Fibroblast of lung (primary cell): ENCODE data around the gene OR52J3. TPM values are rescaled to one million over a fixed set of nuclear protein-coding genes. Genes with fewer than 3 reads are reported as not detected.
A peak's percentile ranks its signal among the peaks of the same experiment; 100 is the strongest.

ENCODE experiments used
- DNase-seq, 2 donors: peaks; one replicate each; pipeline versions ENCODE4 v3.0.0 to v3.0.0-alpha.2; 2010; ENCODE audit warnings: low read depth in 2 of 2
- H2AFZ ChIP-seq: 2 replicates; pipeline ENCODE4 v1.5.1; 2012; ENCODE audit warnings: low read length, control low read depth, inconsistent platforms
- H3K27ac ChIP-seq: 2 replicates; pipeline ENCODE4 v1.5.1; 2011; ENCODE audit warnings: low read length, control low read depth; ENCODE audit not compliant: insufficient read depth
- H3K27me3 ChIP-seq: 2 replicates; pipeline ENCODE4 v1.5.1; 2011; ENCODE audit warnings: mild to moderate bottlenecking, low read length; ENCODE audit not compliant: control insufficient read depth, insufficient read depth
- H3K36me3 ChIP-seq: 2 replicates; pipeline ENCODE4 v1.5.1; 2011; ENCODE audit warnings: low read length; ENCODE audit not compliant: control insufficient read depth, insufficient read depth
- H3K4me1 ChIP-seq: 2 replicates; pipeline ENCODE4 v1.5.1; 2011; ENCODE audit warnings: low read length; ENCODE audit not compliant: control insufficient read depth, insufficient read depth; ENCODE audit errors: extremely low read depth
- H3K4me2 ChIP-seq: 2 replicates; pipeline ENCODE4 v1.5.1; 2011; ENCODE audit warnings: low read length, control low read depth; ENCODE audit not compliant: insufficient read depth; ENCODE audit errors: extremely low read depth
- H3K4me3 ChIP-seq, 4 experiments: fragments of 200-600 bp in 1 of 4; sonication (generic) in 1 of 4; replicated peaks in 1 of 4; 2 replicates each; pipeline ENCODE4 v1.5.1; 2011 to 2016; ENCODE audit warnings: low read length in 4 of 4, low read depth in 3 of 4, mild to moderate bottlenecking in 3 of 4, control low read depth in 2 of 4, inconsistent platforms in 1 of 4, mixed read lengths in 1 of 4; ENCODE audit not compliant: insufficient read depth in 1 of 4; ENCODE audit errors: control extremely low read depth in 1 of 4
- H3K79me2 ChIP-seq: 2 replicates; pipeline ENCODE4 v1.5.1; 2012; ENCODE audit warnings: mild to moderate bottlenecking, low read length, inconsistent platforms; ENCODE audit not compliant: control insufficient read depth, insufficient read depth
- H3K9ac ChIP-seq: 2 replicates; pipeline ENCODE4 v1.5.1; 2011; ENCODE audit warnings: mild to moderate bottlenecking, low read length, control low read depth; ENCODE audit not compliant: insufficient read depth
- H3K9me3 ChIP-seq: 2 replicates; pipeline ENCODE4 v1.5.1; 2012; ENCODE audit warnings: low read depth, low read length; ENCODE audit not compliant: control insufficient read depth, insufficient read depth
- H4K20me1 ChIP-seq: 2 replicates; pipeline ENCODE4 v1.5.1; 2011; ENCODE audit warnings: low read length; ENCODE audit not compliant: control insufficient read depth, insufficient read depth; ENCODE audit errors: extremely low read depth
- CTCF ChIP-seq, 2 donors: IDR thresholded peaks in 1 of 2; conservative IDR thresholded peaks in 1 of 2; 1 replicate in 1 of 2; 2 replicates in 1 of 2; pipeline ENCODE4 v1.5.1; 2011 to 2012; ENCODE audit warnings: low read length in 2 of 2, control low read depth in 1 of 2, inconsistent platforms in 1 of 2, low read depth in 1 of 2, mild to moderate bottlenecking in 1 of 2
- EZH2 ChIP-seq: IDR thresholded peaks from 2 replicates; pipeline ENCODE4 v1.5.1; 2012; ENCODE audit warnings: low read length, control low read depth, mild to moderate bottlenecking; ENCODE audit errors: missing control alignments
- polyA minus RNA-seq: library from RNA; depleted of rRNA, polyadenylated mRNA; stranded (reverse); fragments of >200 nt; gene quantifications from 2 replicates; pipeline ENCODE4 v1.2.3, GENCODE V29; 2011; ENCODE audit warnings: low replicate concordance
- polyA plus RNA-seq, 2 donors: library from polyadenylated mRNA; depleted of rRNA in 1 of 2; stranded (reverse) in 1 of 2; unstranded in 1 of 2; fragments of >200 nt; gene quantifications; 2 replicates each; pipeline ENCODE4 v1.2.1, GENCODE V29; 2011 to 2012; ENCODE audit warnings: missing spikeins in 1 of 2
- total RNA-seq: library from RNA; depleted of rRNA; stranded (reverse); fragments of >200 nt; gene quantifications from 2 replicates; pipeline ENCODE4 v1.2.1, GENCODE V29; 2014

OR52J3 gene
- total RNA-seq = not detected in 2 replicates
- polyA plus RNA-seq = not detected in 2 replicates
- polyA plus RNA-seq (2012) = not detected in 2 replicates
- polyA minus RNA-seq = not detected in 2 replicates

- no peaks in the 10 kb centered on the region for H3K27me3 ChIP-seq
- H3K36me3 ChIP-seq = no peaks in the 10 kb centered on the region
- H3K9me3 ChIP-seq = no peaks in the 10 kb centered on the region
- no peaks in the 10 kb centered on the region for H4K20me1 ChIP-seq
- H3K79me2 ChIP-seq = no peaks in the 10 kb centered on the region
- H3K4me1 ChIP-seq = no peaks in the 10 kb centered on the region
- H3K27ac ChIP-seq = no peak within 1 kb of the TSS
- no peak for TF ChIP-seq EZH2
- H3K9ac ChIP-seq = no peak within 1 kb of the TSS
- H3K4me3 ChIP-seq = no peak within 1 kb of the TSS
- no peak for DNase-seq
- no peak within 1 kb of the TSS for H2AFZ ChIP-seq
- no peak within 1 kb of the TSS for H3K4me2 ChIP-seq
These were observed at the start of gene OR52J3 for GRCh38 chr11:5046226-5046625. TSS of gene OR52J3 (plus strand) at chr11:5046526. CDS start at chr11:5046526, 0 bp downstream.

- DNase-seq = peak; percentile 41 to 57
- Histone ChIP-seq H3K4me1 (no peaks in the 10 kb centered on the region), H3K27ac (no peak overlapping the region), H4K20me1 (no peaks in the 10 kb centered on the region), H2AFZ (no peak overlapping the region), H3K4me2 (no peak overlapping the region), H3K27me3 (no peaks in the 10 kb centered on the region), H3K79me2 (no peaks in the 10 kb centered on the region), H3K4me3 (no peak overlapping the region), H3K9me3 (no peaks in the 10 kb centered on the region), H3K9ac (no peak overlapping the region), H3K36me3 (no peaks in the 10 kb centered on the region)
- no peak for TF ChIP-seq EZH2
- TF ChIP-seq CTCF (conservative IDR thresholded peaks at IDR 0.05 in 1 of 2, IDR thresholded peaks at IDR 0.05 in 1 of 2; ENCODE audit: low read depth in 1 of 2, low read length in 2 of 2) = peak; percentile 53 to 79
These were observed 41.7 kb upstream of the OR52J3 start for GRCh38 chr11:5004424-5005274.

DNA sequence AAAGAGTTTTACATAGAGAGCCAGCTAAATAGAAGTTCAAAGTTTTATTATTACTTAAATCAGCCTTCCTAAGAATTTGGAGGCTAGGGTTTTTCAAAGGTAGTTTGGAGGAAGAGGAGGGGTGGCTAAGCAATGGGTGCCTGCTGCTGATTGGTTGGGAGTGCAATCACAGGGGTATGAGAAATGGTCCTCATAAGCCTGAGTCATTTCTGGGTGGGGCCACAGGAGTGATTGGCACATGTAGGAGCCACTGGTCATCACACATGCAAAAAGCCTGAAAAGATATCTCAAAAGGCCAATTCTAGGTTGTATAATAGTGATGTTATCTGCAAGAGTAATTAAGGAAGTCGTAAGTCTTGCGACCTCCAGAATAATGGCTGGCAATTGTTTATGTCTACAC, 38.8 kb upstream of the OR52J3 start:
- Histone ChIP-seq H3K27ac (no peak overlapping the region), H3K4me1 (no peaks in the 10 kb centered on the region), H3K9me3 (no peaks in the 10 kb centered on the region), H3K4me2 (no peak overlapping the region), H3K9ac (no peak overlapping the region), H4K20me1 (no peaks in the 10 kb centered on the region), H3K27me3 (no peaks in the 10 kb centered on the region), H2AFZ (no peak overlapping the region), H3K79me2 (no peaks in the 10 kb centered on the region), H3K36me3 (no peaks in the 10 kb centered on the region), H3K4me3 (no peak overlapping the region)
- no peak for DNase-seq
- no peak for TF ChIP-seq EZH2
- no peak for TF ChIP-seq CTCF (conservative IDR thresholded peaks at IDR 0.05 in 1 of 2, IDR thresholded peaks at IDR 0.05 in 1 of 2; ENCODE audit: low read depth in 1 of 2, low read length in 2 of 2)
